ENCODE measurements around the gene PTPA.

- no peak for TF ChIP-seq EZH2phosphoT487 (IDR thresholded peaks at IDR 0.05; ENCODE audit: insufficient read depth, low read depth)
- TF ChIP-seq EZH2 (IDR thresholded peaks at IDR 0.05; ENCODE audit: insufficient read depth, poor library complexity, severe bottlenecking): no peak
Observed at GRCh38 chr9:129101279-129101678, 9.9 kb upstream of the PTPA start.

Measured in GM23248 (cell line).